GM18526 (cell line): ENCODE results near the gene ABCA2.

Experiments
- POLR2A ChIP-seq: IDR thresholded peaks from 3 replicates; pipeline ENCODE4 v1.6.1; 2011; ENCODE audit not compliant: insufficient read length; ENCODE audit errors: extremely low read depth

The ABCA2 gene

DNA sequence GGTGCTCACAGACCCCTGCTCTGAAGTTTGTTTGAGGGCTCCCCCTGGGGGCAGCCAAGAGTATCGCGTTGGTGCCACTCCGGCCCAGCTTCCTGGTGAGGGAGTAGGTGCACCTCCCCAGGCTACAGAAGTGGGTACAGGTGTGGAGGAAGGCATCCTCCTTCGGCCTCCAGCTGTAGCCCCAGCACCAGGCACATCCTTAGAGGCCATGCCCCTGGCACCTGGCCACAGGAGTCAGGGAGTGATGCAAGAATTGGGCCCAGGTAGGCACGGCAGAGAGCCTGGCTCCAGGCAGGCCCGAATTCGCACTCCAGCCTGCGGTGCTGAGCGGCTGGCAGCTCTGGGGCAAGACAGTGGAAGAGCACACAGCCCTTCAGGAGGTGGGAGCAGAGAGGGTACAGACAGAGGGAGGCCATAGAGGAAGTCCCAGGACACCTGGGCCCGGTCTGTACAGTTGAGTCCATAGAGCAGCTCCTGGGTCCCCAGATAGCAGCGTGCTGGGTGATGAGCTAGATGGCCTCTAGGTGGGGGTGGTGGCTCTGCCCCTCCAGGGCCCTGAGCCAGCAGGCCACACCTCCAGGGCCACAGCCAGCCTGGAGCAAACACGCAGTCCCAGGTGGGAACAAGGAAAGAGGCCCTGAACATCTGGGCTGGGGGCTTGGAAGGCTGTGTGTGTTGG is 40.0 kb upstream of the ABCA2 start:
- no peak for TF ChIP-seq POLR2A

DNA sequence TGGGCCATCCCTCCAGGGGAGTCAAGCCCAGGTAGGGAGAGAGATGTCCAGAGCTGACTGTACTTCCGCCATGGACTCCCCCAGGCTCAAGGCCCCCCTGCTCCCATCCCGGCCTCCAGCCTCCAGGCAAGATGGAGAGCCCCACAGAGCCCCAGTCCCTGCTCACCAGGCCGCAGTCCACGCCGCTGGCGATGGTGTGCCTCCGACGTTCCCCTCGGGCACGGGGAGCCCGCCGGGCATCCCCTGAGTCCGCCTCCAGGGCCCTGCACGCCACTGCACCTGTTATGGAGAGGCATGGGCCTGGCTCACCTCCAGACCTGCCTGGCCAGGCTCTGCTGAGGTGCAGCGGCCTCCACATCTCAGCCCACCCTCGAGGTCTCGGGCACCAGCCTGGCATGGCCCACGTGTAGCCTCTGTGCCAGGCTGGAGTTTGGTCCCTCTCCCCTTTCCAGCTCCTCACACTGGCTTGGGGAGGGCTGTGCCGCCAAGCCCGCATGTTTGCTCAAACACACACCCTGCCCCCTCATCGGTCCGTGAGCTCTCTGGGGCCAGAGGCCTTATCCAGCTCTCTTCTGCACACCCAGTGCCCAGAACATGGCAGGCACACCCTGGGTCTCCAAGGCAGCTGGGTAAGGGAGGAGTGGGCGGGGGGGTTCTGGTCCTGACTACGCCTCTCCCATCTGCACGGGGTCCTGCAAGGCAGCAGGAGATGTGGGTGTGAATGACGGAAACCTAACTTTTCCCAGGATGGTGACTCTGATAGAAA is 38.2 kb upstream of the ABCA2 start:
- no peak for TF ChIP-seq POLR2A

DNA sequence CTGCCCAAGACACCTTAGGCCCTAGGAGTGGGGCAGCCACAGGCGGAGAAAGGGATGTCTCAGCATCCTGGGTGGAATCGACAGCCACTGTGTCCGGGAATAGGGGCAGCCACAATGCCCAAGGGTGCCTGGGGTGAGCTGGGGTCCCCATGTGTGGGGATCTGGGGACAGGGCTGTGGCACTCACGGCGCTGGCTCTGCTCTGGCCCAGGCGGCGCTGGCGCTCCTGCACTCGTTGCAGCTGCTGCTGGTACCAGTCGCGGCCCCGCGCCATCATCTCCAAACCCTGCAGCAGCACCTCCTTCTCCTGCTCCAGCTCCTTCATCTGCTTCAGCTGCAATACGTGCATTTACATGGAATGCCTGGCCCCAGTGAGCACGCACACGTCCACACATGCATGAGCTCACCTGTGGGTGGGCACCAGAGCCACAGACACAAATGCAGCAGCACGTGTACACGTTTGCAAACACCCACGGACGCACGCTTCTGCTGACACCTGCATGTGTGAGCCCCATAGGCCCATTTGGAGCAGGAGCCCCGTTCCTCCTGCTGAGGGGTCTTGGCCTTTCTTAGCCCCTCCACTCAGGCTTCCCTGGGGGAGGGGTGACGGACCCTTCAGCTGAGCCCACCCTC is 37.4 kb upstream of the ABCA2 start:
- no peak for TF ChIP-seq POLR2A

- TF ChIP-seq POLR2A: no peak
These were observed 36.8 kb upstream of the ABCA2 start for GRCh38 chr9:137064880-137065164.

- no peak for TF ChIP-seq POLR2A
These were observed 36.2 kb upstream of the ABCA2 start for GRCh38 chr9:137064027-137064879.

DNA sequence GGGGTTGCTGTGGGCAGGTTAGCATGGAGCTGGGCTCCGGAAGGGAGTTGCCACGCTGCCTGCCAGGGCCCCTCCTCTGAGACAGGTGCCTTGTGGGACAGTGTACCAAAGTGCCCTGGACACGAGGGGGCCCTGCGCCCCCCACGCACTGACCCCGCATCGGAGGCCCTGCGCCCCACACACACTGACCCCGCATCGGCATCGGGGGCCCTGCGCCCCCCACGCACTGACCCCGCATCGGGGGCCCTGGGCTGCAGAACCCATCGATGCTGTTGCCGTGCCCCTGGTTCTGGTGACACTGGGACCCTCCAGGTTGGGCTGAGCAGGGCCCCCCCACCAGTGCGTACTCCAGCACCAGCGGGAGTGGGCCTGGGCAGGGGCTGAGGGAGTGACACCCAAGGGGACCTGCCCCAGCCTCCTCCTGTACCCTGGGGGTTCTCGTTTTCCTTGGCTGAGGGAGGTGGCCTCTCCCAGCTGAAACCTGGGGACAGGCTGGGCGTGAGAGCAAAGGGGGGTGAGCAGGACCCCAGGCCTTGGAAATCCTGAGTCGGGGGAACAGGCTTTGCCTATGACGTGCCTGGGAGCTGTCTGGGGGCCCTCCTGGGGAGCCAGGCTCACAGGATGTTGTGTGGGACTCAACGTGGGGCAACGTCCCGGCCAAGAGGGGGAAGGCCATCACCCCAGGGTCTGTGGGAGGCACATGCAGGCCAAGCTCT is 35.4 kb upstream of the ABCA2 start:
- no peak for TF ChIP-seq POLR2A

DNA sequence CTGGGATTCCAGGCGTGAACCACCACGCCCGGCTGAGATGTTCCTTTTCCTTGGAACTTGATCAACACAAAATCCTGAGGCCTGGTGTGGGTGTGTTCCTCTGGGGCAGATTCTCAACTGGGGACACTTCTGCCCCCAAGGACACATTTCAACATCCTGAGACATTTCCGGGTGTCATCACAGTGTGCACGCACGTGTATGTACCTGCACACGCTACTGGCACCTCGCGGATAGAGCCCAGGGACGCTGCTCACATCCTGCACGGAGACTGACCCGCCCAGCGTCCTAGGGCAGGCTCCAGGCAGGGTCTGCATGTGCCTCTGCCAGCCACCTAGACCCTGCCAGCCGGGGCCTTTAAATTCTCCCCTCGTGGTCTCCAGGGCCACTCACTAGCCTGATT is 34.3 kb upstream of the ABCA2 start:
- TF ChIP-seq POLR2A: no peak

- TF ChIP-seq POLR2A: no peak
These were observed 30.6 kb upstream of the ABCA2 start for GRCh38 chr9:137058521-137059234.

- no peak for TF ChIP-seq POLR2A
These were observed 29.5 kb upstream of the ABCA2 start for GRCh38 chr9:137057545-137057944.

- no peak for TF ChIP-seq POLR2A
These were observed 28.8 kb upstream of the ABCA2 start for GRCh38 chr9:137056739-137057415.

DNA sequence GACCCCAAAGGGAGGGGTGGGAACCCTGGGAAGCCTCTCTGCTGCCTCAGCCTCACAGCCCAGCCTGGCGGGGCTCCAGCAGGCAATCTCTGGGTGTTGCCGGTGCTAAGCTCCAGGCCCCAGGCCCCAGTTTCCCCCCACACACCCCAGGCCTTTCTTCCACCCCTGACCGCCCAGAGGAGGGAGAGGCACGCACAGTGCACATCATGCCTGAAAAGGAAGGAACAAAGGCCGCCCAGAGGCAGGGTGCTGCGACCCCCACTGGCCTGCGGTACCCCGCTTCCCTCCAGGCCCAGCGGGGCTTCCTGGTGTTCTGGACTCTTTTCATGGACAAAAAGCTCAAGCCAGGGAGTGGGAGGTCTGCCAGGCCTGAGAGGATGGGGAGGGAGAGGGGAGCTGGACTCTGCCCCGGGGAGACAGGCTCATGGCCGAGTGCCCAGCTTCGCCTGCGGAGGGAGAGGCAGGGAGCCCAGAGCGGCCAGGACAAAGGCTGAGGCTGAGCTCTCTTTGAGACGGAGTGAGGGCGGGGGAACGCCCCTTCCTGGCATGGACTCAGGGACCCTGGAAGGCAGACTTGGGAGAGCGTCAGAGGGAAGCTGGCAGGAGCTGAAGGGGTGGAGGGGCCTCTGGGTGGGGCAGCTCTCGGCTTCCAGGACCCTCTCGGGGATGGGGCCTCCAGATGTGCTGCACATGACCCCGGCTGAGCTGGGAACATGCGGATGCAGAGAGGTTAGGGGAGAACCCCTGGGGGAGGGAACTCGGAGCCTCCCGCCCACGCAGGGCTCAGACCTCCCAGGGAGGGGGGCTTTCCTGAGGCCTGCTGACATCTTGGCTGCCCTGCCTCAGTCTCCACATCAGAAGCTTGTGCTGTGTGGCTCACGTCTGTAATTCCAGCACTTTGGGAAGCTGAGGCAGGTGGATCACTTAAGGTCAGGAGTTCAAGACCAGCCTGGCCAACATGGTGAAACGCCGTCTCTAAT is 27.6 kb upstream of the ABCA2 start:
- TF ChIP-seq POLR2A: no peak

DNA sequence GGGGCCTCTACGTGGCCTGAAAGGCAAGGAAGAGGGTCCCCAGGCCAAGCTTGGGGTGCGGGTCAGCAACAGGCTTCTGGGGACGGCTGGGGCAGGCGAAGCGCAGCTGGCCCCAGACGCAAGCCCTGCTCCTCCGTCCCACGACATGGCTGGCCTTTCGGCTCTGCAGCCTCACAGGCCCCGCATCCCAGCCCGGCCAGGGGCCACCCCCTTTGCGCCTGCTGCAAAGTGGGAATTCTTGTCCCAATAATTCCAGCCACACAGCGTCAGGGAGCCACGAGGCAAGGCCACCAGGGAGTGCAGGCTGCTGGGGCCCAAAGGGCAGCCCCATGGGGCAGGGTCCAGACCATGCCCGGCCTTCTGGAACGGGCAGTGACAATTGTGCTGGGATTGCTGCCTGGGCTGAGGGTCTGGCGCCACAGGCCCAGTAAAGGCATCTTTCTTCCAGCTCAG is 26.9 kb upstream of the ABCA2 start:
- no peak for TF ChIP-seq POLR2A

- no peak for TF ChIP-seq POLR2A
These were observed 26.2 kb upstream of the ABCA2 start, which contains the start of gene ENTPD2 for GRCh38 chr9:137053944-137054931. TSS of gene ENTPD2 (minus strand) at chr9:137054061. CDS start at chr9:137053997, 64 bp downstream.
